RPMI8226 (cell line): Measurements from ENCODE around the gene IL24.
"Not testable (repeated sequence)": the region's sequence is repeated elsewhere in the genome, so short reads cannot be mapped to it uniquely, and the experiment has no call there.

Source experiments
- DNase-seq: peaks from one replicate; pipeline ENCODE4 v3.0.0-alpha.2; 2015

Gene IL24

GRCh38 chr1:206897175-206897574, at the start of gene IL24:
IL24 (plus strand) TSS chr1:206897443; CDS start chr1:206897833, 390 bp downstream.
- no peak for DNase-seq

GRCh38 chr1:206847946-206848345, 49.3 kb upstream of the IL24 start:
- DNase-seq: no peak

- DNase-seq: no peak
Observed at GRCh38 chr1:206850401-206850800, 46.8 kb upstream of the IL24 start.

GRCh38 chr1:206851341-206852010, 45.8 kb upstream of the IL24 start:
- no peak for DNase-seq

- DNase-seq: not testable (repeated sequence)
Observed at GRCh38 chr1:206852662-206853061, 44.6 kb upstream of the IL24 start.

GRCh38 chr1:206853696-206854095, 43.5 kb upstream of the IL24 start:
- not testable (repeated sequence) for DNase-seq

- no peak for DNase-seq
Observed at GRCh38 chr1:206854401-206855129, 42.7 kb upstream of the IL24 start.

GRCh38 chr1:206855859-206856258, 41.4 kb upstream of the IL24 start:
- DNase-seq: no peak

GRCh38 chr1:206856674-206857464, 40.4 kb upstream of the IL24 start:
- DNase-seq: peak; percentile 55

GRCh38 chr1:206859082-206859521, 38.1 kb upstream of the IL24 start:
- DNase-seq: no peak

- DNase-seq: no peak
Observed at GRCh38 chr1:206860165-206860564, 37.1 kb upstream of the IL24 start.

GRCh38 chr1:206863266-206863665, 34.0 kb upstream of the IL24 start:
- no peak for DNase-seq

GRCh38 chr1:206864939-206865671, 32.1 kb upstream of the IL24 start, which contains the start of gene IL20:
IL20 (plus strand) TSS chr1:206865623; CDS start chr1:206865853, 230 bp downstream.
- DNase-seq: peak; percentile 85

- DNase-seq: no peak
Observed at GRCh38 chr1:206866062-206866461, 31.2 kb upstream of the IL24 start.

- DNase-seq: no peak
Observed at GRCh38 chr1:206867239-206867638, 30.0 kb upstream of the IL24 start.

GRCh38 chr1:206867716-206868115, 29.5 kb upstream of the IL24 start:
- no peak for DNase-seq

- DNase-seq: no peak
Observed at GRCh38 chr1:206868264-206868663, 29.0 kb upstream of the IL24 start.

- DNase-seq: peak; percentile 78
Observed at GRCh38 chr1:206872139-206872538, 25.1 kb upstream of the IL24 start.

GRCh38 chr1:206873603-206874188, 23.5 kb upstream of the IL24 start:
- DNase-seq: no peak

GRCh38 chr1:206875752-206876377, 21.4 kb upstream of the IL24 start:
- DNase-seq: no peak

- no peak for DNase-seq
Observed at GRCh38 chr1:206878456-206878855, 18.8 kb upstream of the IL24 start.

- DNase-seq: no peak
Observed at GRCh38 chr1:206880314-206880713, 16.9 kb upstream of the IL24 start.
